K562 (cell line): ENCODE measurements around the gene NRXN3.

Experiments used
- JUND ChIP-seq, 2 experiments: IDR thresholded peaks; 2 replicates in 1 of 2; 3 replicates in 1 of 2; pipeline ENCODE4 v1.6.1; 2011; ENCODE audit warnings: borderline replicate concordance in 2 of 2, low read depth in 2 of 2, low read length in 2 of 2, improper control_type of control experiment in 1 of 2, missing biosample characterization in 1 of 2, missing genetic modification characterization in 1 of 2, missing genetic modification reagents in 1 of 2
- TEAD4 ChIP-seq, 2 experiments: sonication (generic) in 1 of 2; formaldehyde crosslinking in 1 of 2; IDR thresholded peaks; 2 replicates each; pipeline versions ENCODE4 v1.6.1 to v1.8.0; 2012 to 2022; ENCODE audit warnings: borderline replicate concordance in 1 of 2, inconsistent platforms in 1 of 2, low read length in 1 of 2, mild to moderate bottlenecking in 1 of 2, missing genetic modification reagents in 1 of 2
- ZNF57 ChIP-seq: fragments of 450-650 bp; formaldehyde crosslinking; IDR thresholded peaks from 2 replicates; pipeline ENCODE4 v1.4.0; 2020; ENCODE audit warnings: mild to moderate bottlenecking, moderate library complexity
- ZSCAN29 ChIP-seq: fragments of 450-650 bp; IDR thresholded peaks from 2 replicates; pipeline ENCODE4 v1.6.1; 2017
- TF ChIP-seq, protein P1 (sequence below), 2 experiments: fragments of 450-650 bp in 1 of 2; sonication (generic) in 1 of 2; formaldehyde crosslinking in 1 of 2; IDR thresholded peaks; 2 replicates each; pipeline versions ENCODE4 v1.7.1 to v1.9.0; 2016 to 2022; ENCODE audit warnings: inconsistent platforms in 1 of 2, mild to moderate bottlenecking in 1 of 2, missing genetic modification reagents in 1 of 2

DNA sequence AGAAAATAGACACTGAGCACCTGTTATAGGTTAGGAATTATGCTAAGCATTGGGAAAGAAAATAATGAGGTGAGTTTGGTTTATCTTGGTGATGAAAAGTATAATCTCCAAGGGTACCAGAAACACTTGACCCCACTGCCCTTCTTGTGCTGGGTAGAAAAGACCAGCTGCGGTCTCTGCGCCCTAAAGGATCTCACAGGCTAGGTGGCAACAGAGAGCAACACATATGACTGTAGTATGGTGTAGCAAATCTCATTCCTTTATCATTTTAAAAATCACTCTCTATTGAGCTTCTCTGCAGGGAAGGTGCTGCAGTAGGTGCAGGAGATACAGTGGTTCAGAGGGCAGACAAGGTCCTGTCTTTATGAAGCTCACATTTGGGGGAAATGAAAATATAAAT, 26.1 kb downstream of the NRXN3 start:
- TF ChIP-seq JUND (IDR thresholded peaks at IDR 0.05; ENCODE audit: borderline replicate concordance, low read depth, low read length) (no peak), JUND (tag; IDR thresholded peaks at IDR 0.05; ENCODE audit: borderline replicate concordance, low read depth, low read length) (no peak), TEAD4 (IDR thresholded peaks at IDR 0.05; ENCODE audit: low read length) (no peak), TEAD4 (CRISPR knock-in tag; IDR thresholded peaks at IDR 0.05; ENCODE audit: borderline replicate concordance) (no peak), ZSCAN29 (no peak), ZNF57 (no peak)
- TF ChIP-seq, protein P1, sequence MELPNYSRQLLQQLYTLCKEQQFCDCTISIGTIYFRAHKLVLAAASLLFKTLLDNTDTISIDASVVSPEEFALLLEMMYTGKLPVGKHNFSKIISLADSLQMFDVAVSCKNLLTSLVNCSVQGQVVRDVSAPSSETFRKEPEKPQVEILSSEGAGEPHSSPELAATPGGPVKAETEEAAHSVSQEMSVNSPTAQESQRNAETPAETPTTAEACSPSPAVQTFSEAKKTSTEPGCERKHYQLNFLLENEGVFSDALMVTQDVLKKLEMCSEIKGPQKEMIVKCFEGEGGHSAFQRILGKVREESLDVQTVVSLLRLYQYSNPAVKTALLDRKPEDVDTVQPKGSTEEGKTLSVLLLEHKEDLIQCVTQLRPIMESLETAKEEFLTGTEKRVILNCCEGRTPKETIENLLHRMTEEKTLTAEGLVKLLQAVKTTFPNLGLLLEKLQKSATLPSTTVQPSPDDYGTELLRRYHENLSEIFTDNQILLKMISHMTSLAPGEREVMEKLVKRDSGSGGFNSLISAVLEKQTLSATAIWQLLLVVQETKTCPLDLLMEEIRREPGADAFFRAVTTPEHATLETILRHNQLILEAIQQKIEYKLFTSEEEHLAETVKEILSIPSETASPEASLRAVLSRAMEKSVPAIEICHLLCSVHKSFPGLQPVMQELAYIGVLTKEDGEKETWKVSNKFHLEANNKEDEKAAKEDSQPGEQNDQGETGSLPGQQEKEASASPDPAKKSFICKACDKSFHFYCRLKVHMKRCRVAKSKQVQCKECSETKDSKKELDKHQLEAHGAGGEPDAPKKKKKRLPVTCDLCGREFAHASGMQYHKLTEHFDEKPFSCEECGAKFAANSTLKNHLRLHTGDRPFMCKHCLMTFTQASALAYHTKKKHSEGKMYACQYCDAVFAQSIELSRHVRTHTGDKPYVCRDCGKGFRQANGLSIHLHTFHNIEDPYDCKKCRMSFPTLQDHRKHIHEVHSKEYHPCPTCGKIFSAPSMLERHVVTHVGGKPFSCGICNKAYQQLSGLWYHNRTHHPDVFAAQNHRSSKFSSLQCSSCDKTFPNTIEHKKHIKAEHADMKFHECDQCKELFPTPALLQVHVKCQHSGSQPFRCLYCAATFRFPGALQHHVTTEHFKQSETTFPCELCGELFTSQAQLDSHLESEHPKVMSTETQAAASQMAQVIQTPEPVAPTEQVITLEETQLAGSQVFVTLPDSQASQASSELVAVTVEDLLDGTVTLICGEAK (IDR thresholded peaks at IDR 0.05): no peak
- TF ChIP-seq, protein P1 (CRISPR knock-in tag; IDR thresholded peaks at IDR 0.05): no peak
